ENCODE measurements around the gene TRAT1. TPM values are rescaled to one million over a fixed set of nuclear protein-coding genes. Genes with fewer than 3 reads are reported as not detected.

The TRAT1 gene
- total RNA-seq, 1 experiment from 2014 or later = 0.11 TPM

GRCh38 chr3:108791473-108791872, 31.1 kb upstream of the TRAT1 start:
- peaks cover 6% of the 10 kb centered on the region for H3K9me3 Mint-ChIP-seq
- H3K27ac Mint-ChIP-seq = no peak overlapping the region; the same call in 1 of the 2 replicates
- TF ChIP-seq CBFB (CRISPR knock-in tag; IDR thresholded peaks at IDR 0.05; ENCODE audit: low read depth) (no peak), TCF7 (CRISPR knock-in tag; IDR thresholded peaks at IDR 0.05; ENCODE audit: low read depth) (no peak), MYBL2 (CRISPR knock-in tag; IDR thresholded peaks at IDR 0.05) (no peak)
- ChIA-PET POLR2A (no interaction called here), CTCF (no interaction called here)
- H3K4me1 Mint-ChIP-seq = no peaks in the 10 kb centered on the region
- ATAC-seq (no peak), DNase-seq (ENCODE audit: low spot score) (no peak)
- H3K4me3 Mint-ChIP-seq = no peak overlapping the region
- H3K27me3 Mint-ChIP-seq (ENCODE audit: low read depth) = no peaks in the 10 kb centered on the region
- no peaks in the 10 kb centered on the region; the same call in 1 of the 2 replicates for H3K36me3 Mint-ChIP-seq

- no peak overlapping the region for H3K4me3 Mint-ChIP-seq
- no peaks in the 10 kb centered on the region for H3K9me3 Mint-ChIP-seq
- H3K36me3 Mint-ChIP-seq = no peaks in the 10 kb centered on the region
- no peak for TF ChIP-seq NR1H2 (CRISPR knock-in tag; IDR thresholded peaks at IDR 0.05)
- TF ChIP-seq ZNF423 (CRISPR knock-in tag; IDR thresholded peaks at IDR 0.05) = no peak
- no peak for TF ChIP-seq ZBTB43 (CRISPR knock-in tag; IDR thresholded peaks at IDR 0.05)
- TF ChIP-seq PRRX2 (CRISPR knock-in tag; IDR thresholded peaks at IDR 0.05) = no peak
- no peak for TF ChIP-seq ZNF121 (CRISPR knock-in tag; IDR thresholded peaks at IDR 0.05)
- no peak for TF ChIP-seq ATF2 (CRISPR knock-in tag; IDR thresholded peaks at IDR 0.05; ENCODE audit: borderline replicate concordance, low read depth)
- no peak for TF ChIP-seq ATF3 (CRISPR knock-in tag; conservative IDR thresholded peaks at IDR 0.05)
- TF ChIP-seq ZNF512 (CRISPR knock-in tag; IDR thresholded peaks at IDR 0.05; ENCODE audit: borderline replicate concordance) = no peak
- TF ChIP-seq MLX (CRISPR knock-in tag; IDR thresholded peaks at IDR 0.05) = no peak
- no peak for TF ChIP-seq MYBL2 (CRISPR knock-in tag; IDR thresholded peaks at IDR 0.05)
- no peak for TF ChIP-seq SP1 (CRISPR knock-in tag; conservative IDR thresholded peaks at IDR 0.05)
- no peak for ATAC-seq
- no peak for DNase-seq (ENCODE audit: low spot score)
- no peaks in the 10 kb centered on the region for H3K27me3 Mint-ChIP-seq (ENCODE audit: low read depth)
- no peaks in the 10 kb centered on the region for H3K4me1 Mint-ChIP-seq
- ChIA-PET CTCF (no interaction called here), POLR2A (no interaction called here)
- H3K27ac Mint-ChIP-seq = no peak overlapping the region
These were observed 18.1 kb upstream of the TRAT1 start for GRCh38 chr3:108804437-108804836.

GRCh38 chr3:108804966-108805365, 17.6 kb upstream of the TRAT1 start:
- no peak overlapping the region for H3K27ac Mint-ChIP-seq
- CTCF ChIA-PET = no interaction called here
- ATAC-seq (no peak), DNase-seq (ENCODE audit: low spot score) (no peak)
- no peak overlapping the region for H3K4me3 Mint-ChIP-seq
- H3K36me3 Mint-ChIP-seq = no peaks in the 10 kb centered on the region
- H3K4me1 Mint-ChIP-seq = no peaks in the 10 kb centered on the region
- POLR2A ChIA-PET = no interaction called here
- no peaks in the 10 kb centered on the region for H3K27me3 Mint-ChIP-seq (ENCODE audit: low read depth)
- H3K9me3 Mint-ChIP-seq = no peaks in the 10 kb centered on the region
- TF ChIP-seq SOX15 (CRISPR knock-in tag; IDR thresholded peaks at IDR 0.05) = no peak
- TF ChIP-seq ARID4B (CRISPR knock-in tag; IDR thresholded peaks at IDR 0.05; ENCODE audit: borderline replicate concordance) = no peak
- no peak for TF ChIP-seq ZNF416 (CRISPR knock-in tag; IDR thresholded peaks at IDR 0.05)
- TF ChIP-seq FOXK1 (CRISPR knock-in tag; IDR thresholded peaks at IDR 0.05) = no peak
- no peak for TF ChIP-seq CDX4 (CRISPR knock-in tag; IDR thresholded peaks at IDR 0.05; ENCODE audit: borderline replicate concordance)
- no peak for TF ChIP-seq GRHL2 (CRISPR knock-in tag; IDR thresholded peaks at IDR 0.05; ENCODE audit: insufficient replicate concordance, severe bottlenecking)
- no peak for TF ChIP-seq TEAD1 (CRISPR knock-in tag; IDR thresholded peaks at IDR 0.05)
- no peak for TF ChIP-seq NR3C1 (CRISPR knock-in tag; conservative IDR thresholded peaks at IDR 0.05; ENCODE audit: low read depth)
- TF ChIP-seq ZBTB21 (CRISPR knock-in tag; IDR thresholded peaks at IDR 0.05; ENCODE audit: borderline replicate concordance) = no peak
- no peak for TF ChIP-seq E2F5 (CRISPR knock-in tag; IDR thresholded peaks at IDR 0.05)
